Measurements from ENCODE around the gene ZNF665. TPM values are rescaled to one million over a fixed set of nuclear protein-coding genes. Genes with fewer than 3 reads are reported as not detected.
"Not testable (repeated sequence)": the region's sequence is repeated elsewhere in the genome, so short reads cannot be mapped to it uniquely, and the experiment has no call there.

The ZNF665 gene
- total RNA-seq, 1 experiment from 2014 or later = not detected

DNA sequence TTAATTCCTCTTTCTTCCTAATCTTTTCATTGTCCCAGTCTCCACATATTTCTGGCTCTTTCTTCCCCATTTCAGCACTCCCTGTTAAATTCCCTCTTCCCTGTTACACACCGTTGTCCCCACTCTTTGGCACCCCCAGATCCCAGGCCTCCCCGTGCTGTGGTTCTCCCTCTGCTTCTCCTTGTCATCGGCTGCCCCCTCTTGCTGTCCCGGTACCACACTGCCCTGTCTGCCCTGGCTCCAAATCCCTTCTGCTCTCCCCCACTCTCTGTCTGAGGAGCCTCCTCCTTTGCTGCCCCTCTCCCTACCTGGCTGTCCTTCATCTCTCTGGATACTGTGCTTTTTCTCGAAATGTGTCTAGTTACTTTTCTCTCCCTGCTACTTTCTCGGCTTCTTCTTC, 61.4 kb downstream of the ZNF665 start:
- Mint-ChIP-seq H3K4me3 (ENCODE audit: low read depth, unreplicated experiment) (no peak overlapping the region), H3K27me3 (ENCODE audit: unreplicated experiment) (no peaks in the 10 kb centered on the region), H3K4me1 (ENCODE audit: low read depth, unreplicated experiment) (no peaks in the 10 kb centered on the region), H3K36me3 (ENCODE audit: insufficient read depth, unreplicated experiment) (no peaks in the 10 kb centered on the region), H3K27ac (ENCODE audit: unreplicated experiment) (no peak overlapping the region), H3K9me3 (ENCODE audit: low read depth, unreplicated experiment) (peaks cover 18% of the 10 kb centered on the region)
- CTCF ChIA-PET = no interaction called here
- no TSS peak for BruUV-seq (replicated peaks)
- TF ChIP-seq, protein P1, sequence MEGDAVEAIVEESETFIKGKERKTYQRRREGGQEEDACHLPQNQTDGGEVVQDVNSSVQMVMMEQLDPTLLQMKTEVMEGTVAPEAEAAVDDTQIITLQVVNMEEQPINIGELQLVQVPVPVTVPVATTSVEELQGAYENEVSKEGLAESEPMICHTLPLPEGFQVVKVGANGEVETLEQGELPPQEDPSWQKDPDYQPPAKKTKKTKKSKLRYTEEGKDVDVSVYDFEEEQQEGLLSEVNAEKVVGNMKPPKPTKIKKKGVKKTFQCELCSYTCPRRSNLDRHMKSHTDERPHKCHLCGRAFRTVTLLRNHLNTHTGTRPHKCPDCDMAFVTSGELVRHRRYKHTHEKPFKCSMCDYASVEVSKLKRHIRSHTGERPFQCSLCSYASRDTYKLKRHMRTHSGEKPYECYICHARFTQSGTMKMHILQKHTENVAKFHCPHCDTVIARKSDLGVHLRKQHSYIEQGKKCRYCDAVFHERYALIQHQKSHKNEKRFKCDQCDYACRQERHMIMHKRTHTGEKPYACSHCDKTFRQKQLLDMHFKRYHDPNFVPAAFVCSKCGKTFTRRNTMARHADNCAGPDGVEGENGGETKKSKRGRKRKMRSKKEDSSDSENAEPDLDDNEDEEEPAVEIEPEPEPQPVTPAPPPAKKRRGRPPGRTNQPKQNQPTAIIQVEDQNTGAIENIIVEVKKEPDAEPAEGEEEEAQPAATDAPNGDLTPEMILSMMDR (IDR thresholded peaks at IDR 0.05; ENCODE audit: unreplicated experiment) = no peak
- no peak for DNase-seq
- intact Hi-C loops (cut with micrococcal nuclease; ENCODE audit: unreplicated experiment) = no loop called here

DNA sequence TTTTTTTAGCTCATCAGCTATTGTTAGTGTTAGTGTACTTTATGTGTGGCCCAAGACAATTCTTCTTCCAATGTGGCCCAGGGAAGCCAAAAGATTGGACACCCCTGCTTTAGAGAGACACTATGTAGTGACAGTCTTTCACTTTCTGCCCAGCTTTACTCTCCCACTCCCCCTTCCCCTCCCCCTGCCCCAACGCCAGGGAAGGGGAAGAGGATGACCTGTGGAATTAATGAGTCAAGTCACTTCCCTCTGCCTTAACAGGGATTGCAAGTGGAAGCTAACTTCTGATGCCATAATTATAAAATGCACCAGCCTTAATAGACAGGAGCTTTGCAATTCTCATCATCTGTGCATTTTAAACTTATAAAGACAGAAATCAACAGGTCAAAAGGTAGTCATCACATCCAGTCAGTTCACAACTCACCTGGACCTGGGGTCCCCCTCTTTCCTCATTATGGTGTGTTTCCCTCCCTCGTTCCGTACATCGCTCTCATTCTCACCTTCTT, 62.0 kb downstream of the ZNF665 start:
- Mint-ChIP-seq H3K36me3 (ENCODE audit: insufficient read depth, unreplicated experiment) (no peaks in the 10 kb centered on the region), H3K27me3 (ENCODE audit: unreplicated experiment) (no peaks in the 10 kb centered on the region), H3K27ac (ENCODE audit: unreplicated experiment) (no peak overlapping the region), H3K4me1 (ENCODE audit: low read depth, unreplicated experiment) (no peaks in the 10 kb centered on the region), H3K4me3 (ENCODE audit: low read depth, unreplicated experiment) (no peak overlapping the region), H3K9me3 (ENCODE audit: low read depth, unreplicated experiment) (peaks cover 20% of the 10 kb centered on the region)
- CTCF ChIA-PET = no interaction called here
- no TSS peak for BruUV-seq (replicated peaks)
- intact Hi-C loops (cut with micrococcal nuclease; ENCODE audit: unreplicated experiment) = no loop called here
- TF ChIP-seq, protein P1 (IDR thresholded peaks at IDR 0.05; ENCODE audit: unreplicated experiment) = no peak
- no peak for DNase-seq

DNA sequence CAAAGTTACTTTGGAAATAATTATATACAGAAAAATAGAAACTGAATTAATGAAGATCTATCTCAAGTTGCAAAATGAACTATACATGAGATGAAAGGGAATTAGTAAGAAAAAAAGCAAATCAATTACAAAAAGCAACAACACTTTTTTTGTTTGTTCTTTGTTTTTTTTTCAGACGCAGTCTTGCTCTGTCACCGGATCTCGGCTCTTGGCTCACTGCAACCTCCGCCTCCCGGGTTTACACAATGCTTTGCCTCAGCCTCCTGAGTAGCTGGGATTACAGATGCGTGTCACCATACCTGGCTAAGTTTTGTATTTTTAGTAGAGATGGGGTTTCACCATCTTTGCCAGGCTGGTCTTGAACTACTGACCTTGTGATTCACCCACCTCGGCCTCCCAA, 62.7 kb downstream of the ZNF665 start:
- no TSS peak for BruUV-seq (replicated peaks)
- no peak for DNase-seq
- Mint-ChIP-seq H3K36me3 (ENCODE audit: insufficient read depth, unreplicated experiment) (no peaks in the 10 kb centered on the region), H3K4me3 (ENCODE audit: low read depth, unreplicated experiment) (no peak overlapping the region), H3K27ac (ENCODE audit: unreplicated experiment) (no peak overlapping the region), H3K9me3 (ENCODE audit: low read depth, unreplicated experiment) (peaks cover 20% of the 10 kb centered on the region), H3K4me1 (ENCODE audit: low read depth, unreplicated experiment) (no peaks in the 10 kb centered on the region), H3K27me3 (ENCODE audit: unreplicated experiment) (no peaks in the 10 kb centered on the region)
- intact Hi-C loops (cut with micrococcal nuclease; ENCODE audit: unreplicated experiment) = no loop called here
- TF ChIP-seq, protein P1 (IDR thresholded peaks at IDR 0.05; ENCODE audit: unreplicated experiment) = no peak
- CTCF ChIA-PET = no interaction called here

DNA sequence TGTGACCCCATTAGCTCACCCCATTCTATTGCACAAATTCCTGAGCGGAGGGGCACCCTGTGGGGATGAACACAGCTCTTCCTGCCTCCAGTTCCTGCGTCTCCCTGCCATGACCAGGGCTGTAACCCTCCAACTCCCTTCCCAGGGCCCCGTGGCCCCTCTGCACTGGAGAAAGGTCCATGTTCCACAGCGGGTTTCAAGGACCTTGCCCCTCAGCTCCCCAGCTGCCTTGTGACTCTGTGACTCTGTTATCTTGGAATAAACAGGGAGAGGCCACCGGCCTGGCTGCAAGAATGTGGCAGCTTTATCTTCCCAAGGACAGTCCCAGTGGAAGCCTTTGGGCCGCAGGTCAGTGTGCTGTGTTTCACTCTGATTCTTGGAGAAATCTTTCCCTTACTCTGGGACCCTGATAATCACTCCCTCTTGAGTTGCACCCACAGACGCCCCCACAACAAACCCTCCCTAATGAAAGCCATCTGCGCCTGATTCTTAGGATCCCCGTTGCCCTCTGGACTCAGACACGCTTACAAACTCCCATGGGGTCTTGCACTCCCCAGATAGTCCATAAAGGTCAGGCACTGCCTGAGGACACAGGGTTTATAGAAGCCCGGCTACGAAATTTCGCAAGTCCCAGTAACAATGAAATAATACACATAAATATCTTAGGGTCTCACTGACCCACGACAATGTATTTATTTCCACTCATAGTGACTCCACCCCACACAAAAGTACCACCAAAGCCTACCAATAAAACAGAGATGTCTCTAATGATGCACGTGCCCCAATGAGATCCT, 66.2 kb downstream of the ZNF665 start:
- peaks cover 26% of the 10 kb centered on the region for H3K9me3 Mint-ChIP-seq (ENCODE audit: low read depth, unreplicated experiment)
- BruUV-seq (replicated peaks); H3K27me3 Mint-ChIP-seq (ENCODE audit: unreplicated experiment); H3K4me1 Mint-ChIP-seq (ENCODE audit: low read depth, unreplicated experiment); DNase-seq; H3K4me3 Mint-ChIP-seq (ENCODE audit: low read depth, unreplicated experiment); CTCF ChIA-PET; H3K27ac Mint-ChIP-seq (ENCODE audit: unreplicated experiment); intact Hi-C loops (cut with micrococcal nuclease; ENCODE audit: unreplicated experiment); H3K36me3 Mint-ChIP-seq (ENCODE audit: insufficient read depth, unreplicated experiment): not testable (repeated sequence)

DNA sequence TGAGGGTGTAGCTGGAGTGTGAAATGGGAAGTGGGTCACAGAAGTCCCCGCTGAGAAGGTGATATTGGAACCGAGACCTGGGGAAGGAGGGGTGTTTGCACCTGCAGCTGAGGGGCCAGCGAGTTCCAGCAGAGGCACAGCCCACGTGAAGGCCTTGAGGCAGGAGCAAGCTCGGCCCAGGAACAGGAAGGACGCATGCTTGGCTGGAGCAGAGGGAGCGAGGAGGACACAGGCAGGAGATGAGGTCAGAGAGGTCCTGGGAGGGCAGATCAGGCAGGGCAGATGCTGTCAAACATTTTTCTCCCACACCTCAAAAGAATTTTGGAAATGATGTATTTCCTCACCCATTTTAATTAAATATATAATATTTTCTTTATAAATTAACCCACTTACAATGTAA, 69.8 kb downstream of the ZNF665 start:
- DNase-seq = no peak

More for the DNA sequence above, 69.8 kb downstream of the ZNF665 start:
- no peaks in the 10 kb centered on the region for H3K36me3 Mint-ChIP-seq (ENCODE audit: insufficient read depth, unreplicated experiment)
- intact Hi-C loops (cut with micrococcal nuclease; ENCODE audit: unreplicated experiment) = no loop called here
- TF ChIP-seq, protein P1 (IDR thresholded peaks at IDR 0.05; ENCODE audit: unreplicated experiment) = no peak
- CTCF ChIA-PET = no interaction called here
- no peak overlapping the region for H3K4me3 Mint-ChIP-seq (ENCODE audit: low read depth, unreplicated experiment)
- no peaks in the 10 kb centered on the region for H3K27me3 Mint-ChIP-seq (ENCODE audit: unreplicated experiment)
- H3K4me1 Mint-ChIP-seq (ENCODE audit: low read depth, unreplicated experiment) = no peaks in the 10 kb centered on the region
- no peak overlapping the region for H3K27ac Mint-ChIP-seq (ENCODE audit: unreplicated experiment)
- H3K9me3 Mint-ChIP-seq (ENCODE audit: low read depth, unreplicated experiment) = peaks cover 22% of the 10 kb centered on the region
- BruUV-seq (replicated peaks) = no TSS peak

All from Calu3 (cell line).